GM12878 (cell line): ENCODE data around the gene VTCN1. TPM values are rescaled to one million over a fixed set of nuclear protein-coding genes. Genes with fewer than 3 reads are reported as not detected.

ENCODE experiments used
- ATAC-seq: fragments of 200-7000 bp; cut with Tn5 transposase; 3 replicates; pipeline ENCODE4 v1.9.1; 2020; ENCODE audit warnings: mild to moderate bottlenecking, moderate library complexity
- BruUV-seq: library from RNA; stranded (reverse); fragments of 400-500 nt; replicated peaks from 2 replicates; lab custom pipeline; 2021; lab: Mats Ljungman, UMichigan
- CTCF ChIA-PET: fragments of 300-600 bp; sonication (Branson Sonifier 250); formaldehyde crosslinking; extraction: SDS; loops from one replicate; lab custom pipeline; 2021; ENCODE audit warnings: inconsistent platforms; lab: Yijun Ruan, JAX
- POLR2A ChIA-PET: fragments of 350-600 bp; formaldehyde crosslinking; extraction: SDS; loops from one replicate; lab custom pipeline; 2021; ENCODE audit warnings: inconsistent platforms; lab: Charles Lee
- RAD21 ChIA-PET: fragments of 300-600 bp; sonication (Branson Sonifier 250); formaldehyde crosslinking; loops from one replicate; lab custom pipeline; 2023; ENCODE audit warnings: antibody characterized with exemption; ENCODE audit not compliant: unreplicated experiment; lab: Charles Lee
- SMC1A ChIA-PET: fragments of 300-600 bp; sonication (Branson Sonifier 250); formaldehyde crosslinking; loops from one replicate; lab custom pipeline; 2023; ENCODE audit not compliant: unreplicated experiment, uncharacterized antibody; lab: Charles Lee
- DNase-seq: peaks from one replicate; pipeline ENCODE4 v3.0.0-alpha.2; 2011; ENCODE audit warnings: low read depth, low spot score
- FAIRE-seq: peaks from 3 replicates; lab custom pipeline; 2011; peaks lifted over from hg19 to GRCh38; lab: Jason Lieb, UNC
- H2AFZ ChIP-seq: 2 replicates; pipeline ENCODE4 v1.6.0; 2011; ENCODE audit warnings: low read depth, low read length, control low read depth; ENCODE audit not compliant: control insufficient read depth
- H3K27ac ChIP-seq: 2 replicates; pipeline ENCODE4 v1.5.1; 2011; ENCODE audit warnings: control low read depth; ENCODE audit not compliant: control insufficient read depth, insufficient read depth
- H3K27me3 ChIP-seq, 2 experiments: replicated peaks in 1 of 2; 2 replicates each; pipeline versions ENCODE4 v1.6.0 to v1.6.1; 2011; ENCODE audit warnings: low read length in 1 of 2; ENCODE audit not compliant: control insufficient read depth in 2 of 2, insufficient read depth in 2 of 2
- H3K36me3 ChIP-seq, 2 experiments: 2 replicates each; pipeline ENCODE4 v1.5.1; 2011; ENCODE audit warnings: low read length in 1 of 2; ENCODE audit not compliant: control insufficient read depth in 2 of 2, insufficient read depth in 2 of 2
- H3K4me1 ChIP-seq: 2 replicates; pipeline ENCODE4 v1.6.1; 2011; ENCODE audit warnings: mild to moderate bottlenecking, low read length, moderate library complexity, mixed read lengths; ENCODE audit not compliant: control insufficient read depth, insufficient read depth
- H3K4me2 ChIP-seq: 2 replicates; pipeline ENCODE4 v1.6.0; 2011; ENCODE audit warnings: control low read depth; ENCODE audit not compliant: control insufficient read depth, insufficient read depth
- H3K4me3 ChIP-seq: fragments of 200-600 bp; sonication (generic); 2 replicates; pipeline ENCODE4 v1.5.1; 2016
- H3K79me2 ChIP-seq: 2 replicates; pipeline ENCODE4 v1.6.0; 2011; ENCODE audit warnings: low read length; ENCODE audit not compliant: control insufficient read depth, insufficient read depth
- H3K9ac ChIP-seq: 2 replicates; pipeline ENCODE4 v1.8.0; 2011; ENCODE audit warnings: low read length, control low read depth, mixed read lengths; ENCODE audit not compliant: control insufficient read depth, insufficient read depth
- H3K9me3 ChIP-seq: replicated peaks from 3 replicates; pipeline ENCODE4 v1.5.1; 2011; ENCODE audit warnings: mild to moderate bottlenecking, low read length; ENCODE audit not compliant: control insufficient read depth, insufficient read depth
- H4K20me1 ChIP-seq: 2 replicates; pipeline ENCODE4 v1.6.0; 2011; ENCODE audit not compliant: control insufficient read depth, insufficient read depth
- BRCA1 ChIP-seq: IDR thresholded peaks from 2 replicates; pipeline ENCODE4 v1.6.1; 2011; ENCODE audit warnings: low read depth, low read length, improper control_type of control experiment
- CBFB ChIP-seq: IDR thresholded peaks from 2 replicates; pipeline ENCODE4 v1.6.1; 2016; ENCODE audit warnings: antibody characterized with exemption, low read depth
- CBX3 ChIP-seq: fragments of 200-600 bp; sonication (generic); IDR thresholded peaks from 2 replicates; pipeline ENCODE4 v1.6.1; 2016; ENCODE audit warnings: low read depth, borderline replicate concordance
- CTCF ChIP-seq, 3 experiments: IDR thresholded peaks in 2 of 3; conservative IDR thresholded peaks in 1 of 3; 2 replicates each; pipeline ENCODE4 v1.5.1; 2011; ENCODE audit warnings: low read depth in 3 of 3, low read length in 3 of 3, mild to moderate bottlenecking in 3 of 3, control low read depth in 2 of 3, moderate library complexity in 2 of 3, inconsistent platforms in 1 of 3, mixed read lengths in 1 of 3; ENCODE audit not compliant: control insufficient read depth in 2 of 3, insufficient read depth in 1 of 3; ENCODE audit errors: extremely low read depth in 1 of 3
- ETV6 ChIP-seq, 2 experiments: fragments of 450-650 bp in 1 of 2; IDR thresholded peaks in 1 of 2; conservative IDR thresholded peaks in 1 of 2; 2 replicates each; pipeline ENCODE4 v1.6.1; 2014; ENCODE audit warnings: antibody characterized with exemption in 1 of 2, borderline replicate concordance in 1 of 2, low read depth in 1 of 2, mild to moderate bottlenecking in 1 of 2, moderate library complexity in 1 of 2
- GABPA ChIP-seq: IDR thresholded peaks from 2 replicates; pipeline ENCODE4 v1.6.1; 2014; ENCODE audit warnings: antibody characterized with exemption, low read depth, mild to moderate bottlenecking, inconsistent platforms
- IKZF1 ChIP-seq: fragments of 450-650 bp; conservative IDR thresholded peaks from 2 replicates; pipeline ENCODE4 v1.6.1; 2017; ENCODE audit warnings: antibody characterized with exemption, mild to moderate bottlenecking
- NFYB ChIP-seq: IDR thresholded peaks from 2 replicates; pipeline ENCODE4 v1.6.1; 2011; ENCODE audit warnings: low read depth, mild to moderate bottlenecking, low read length, improper control_type of control experiment, moderate library complexity; ENCODE audit not compliant: insufficient read depth
- POLR2A ChIP-seq: IDR thresholded peaks from 2 replicates; pipeline ENCODE4 v1.6.1; 2011; ENCODE audit warnings: low read depth, mild to moderate bottlenecking, low read length
- RAD21 ChIP-seq: IDR thresholded peaks from 2 replicates; pipeline ENCODE4 v1.6.1; 2011; ENCODE audit warnings: mild to moderate bottlenecking, low read depth, low read length, moderate library complexity; ENCODE audit not compliant: insufficient read depth
- SIN3A ChIP-seq: IDR thresholded peaks from 2 replicates; pipeline ENCODE4 v1.6.1; 2012; ENCODE audit warnings: low read depth, low read length, improper control_type of control experiment
- SKIL ChIP-seq: fragments of 450-650 bp; IDR thresholded peaks from 2 replicates; pipeline ENCODE4 v1.6.1; 2017; ENCODE audit warnings: mild to moderate bottlenecking, low read depth, inconsistent platforms; ENCODE audit not compliant: poor library complexity, severe bottlenecking
- SP1 ChIP-seq: IDR thresholded peaks from one replicate; pipeline ENCODE4 v1.6.1; 2011; ENCODE audit warnings: low read depth, low read length
- SREBF1 ChIP-seq: IDR thresholded peaks from 2 replicates; pipeline ENCODE4 v1.6.1; 2012; ENCODE audit warnings: mild to moderate bottlenecking, low read length
- SUZ12 ChIP-seq: fragments of 200-600 bp; sonication (generic); IDR thresholded peaks from one replicate; pipeline ENCODE4 v1.6.1; 2018; ENCODE audit warnings: antibody characterized with exemption, mild to moderate bottlenecking; ENCODE audit not compliant: unreplicated experiment
- TCF12 ChIP-seq: IDR thresholded peaks from 2 replicates; pipeline ENCODE4 v1.6.1; 2011; ENCODE audit warnings: low read depth, mild to moderate bottlenecking, low read length
- TCF3 ChIP-seq: IDR thresholded peaks from 2 replicates; pipeline ENCODE4 v1.6.1; 2012; ENCODE audit warnings: low read depth, mild to moderate bottlenecking, low read length, borderline replicate concordance; ENCODE audit not compliant: insufficient read depth
- ZNF207 ChIP-seq: fragments of 450-650 bp; IDR thresholded peaks from 2 replicates; pipeline ENCODE4 v1.6.1; 2014; ENCODE audit warnings: antibody characterized with exemption, mild to moderate bottlenecking, borderline replicate concordance
- WGBS: methylation state at CpG from one replicate; pipeline ENCODE4 v1.1.6; 2016; ENCODE audit warnings: low lambda C conversion rate; ENCODE audit not compliant: insufficient replicate concordance, insufficient coverage; ENCODE audit errors: missing lambda C conversion rate; 5-methylcytosine and 5-hydroxymethylcytosine counted together
- in situ Hi-C: fragments of 300-500 bp; cut with MboI; formaldehyde crosslinking; loops from 9 replicates; pipeline ENCODE4 v1.14.3; 2018; ENCODE audit warnings: mixed read lengths
- intact Hi-C: fragments of 100-400 bp; cut with micrococcal nuclease; formaldehyde crosslinking; loops from one replicate; pipeline ENCODE4 v1.14.2; 2022; ENCODE audit not compliant: unreplicated experiment
- polyA plus RNA-seq, 11 experiments: library from polyadenylated mRNA; depleted of rRNA in 4 of 11; unstranded in 6 of 11; stranded (reverse) in 5 of 11; fragments of >200 nt; fragmentation: Nextera tagmentation in 4 of 11; fragmentation: Illumina TruSeq in 1 of 11; extraction: Ambion mirVana in 4 of 11; extraction: Trizol in 1 of 11; gene quantifications; 1 replicate in 1 of 11; 2 replicates in 10 of 11; pipeline versions ENCODE4 v1.2.1 to v1.2.3, GENCODE V29; 2011 to 2016; ENCODE audit warnings: inconsistent platforms in 2 of 11, missing spikeins in 2 of 11, low read depth in 1 of 11
- total RNA-seq, 4 experiments: library from RNA; depleted of rRNA in 3 of 4; stranded (reverse); fragments of >200 nt in 3 of 4; fragmentation: Illumina TruSeq in 1 of 4; extraction: Trizol in 1 of 4; gene quantifications; 2 replicates each; pipeline versions ENCODE4 v1.2.1 to v1.2.3, GENCODE V29; 2013 to 2021

The VTCN1 gene
- total and polyA plus RNA-seq, 10 of the 15 experiments (the other 5 are each of a cell fraction or from before 2014, with no cell fraction given): not detected

- no peak for TF ChIP-seq BRCA1
- no peak for TF ChIP-seq TCF3
- no peak for TF ChIP-seq ZNF207
- TF ChIP-seq SIN3A: no peak
- TF ChIP-seq GABPA: no peak
- no peak for TF ChIP-seq SREBF1
- TF ChIP-seq IKZF1: no peak
- no peak for TF ChIP-seq SP1
- TF ChIP-seq ETV6 (conservative IDR thresholded peaks at IDR 0.05 in 1 of 2, IDR thresholded peaks at IDR 0.05 in 1 of 2; ENCODE audit: borderline replicate concordance in 1 of 2, low read depth in 1 of 2): no peak
- TF ChIP-seq NFYB: no peak
- TF ChIP-seq SKIL: no peak
- no peak for TF ChIP-seq SUZ12
- no peak for TF ChIP-seq POLR2A
- TF ChIP-seq CTCF (IDR thresholded peaks at IDR 0.05 in 2 of 3, conservative IDR thresholded peaks at IDR 0.05 in 1 of 3; ENCODE audit: control insufficient read depth in 2 of 3, extremely low read depth in 1 of 3, insufficient read depth in 1 of 3, low read depth in 3 of 3, low read length in 3 of 3): no peak
- no peak for TF ChIP-seq RAD21
- TF ChIP-seq CBFB: no peak
- TF ChIP-seq CBX3: no peak
- TF ChIP-seq TCF12: no peak
- TF ChIP-seq, all 136 proteins: peak for 0
- 36% methylated on average over 6 of the region's 6 CpGs for whole genome bisulfite sequencing
- FAIRE-seq (no peak), ATAC-seq (no peak), DNase-seq (no peak)
- no TSS peak for BruUV-seq
- ChIA-PET POLR2A (no interaction called here), SMC1A (no interaction called here), RAD21 (no interaction called here), CTCF (no interaction called here)
- H3K9me3 ChIP-seq: no peaks in the 10 kb centered on the region
- no peak overlapping the region for H2AFZ ChIP-seq
- no peak overlapping the region for H3K9ac ChIP-seq
- no peaks in the 10 kb centered on the region for H3K36me3 ChIP-seq
- H3K4me1 ChIP-seq: no peaks in the 10 kb centered on the region
- H3K4me2 ChIP-seq: no peak overlapping the region
- intact Hi-C loops (no loop called here), in situ Hi-C loops (no loop called here)
- no peaks in the 10 kb centered on the region for H4K20me1 ChIP-seq
- no peaks in the 10 kb centered on the region for H3K27me3 ChIP-seq
- no peaks in the 10 kb centered on the region for H3K79me2 ChIP-seq
- H3K27ac ChIP-seq: no peak overlapping the region
- no peak overlapping the region for H3K4me3 ChIP-seq
These were observed 34.1 kb downstream of the VTCN1 start for GRCh38 chr1:117176579-117176978.
